GM19035 (cell line): ENCODE measurements around the gene TAF11L14.

Experiments
- ATAC-seq: cut with Tn5 transposase; IDR thresholded peaks from one replicate; pipeline ENCODE4 v1.9.1; 2021; ENCODE audit not compliant: unreplicated experiment

TAF11L14 gene

DNA sequence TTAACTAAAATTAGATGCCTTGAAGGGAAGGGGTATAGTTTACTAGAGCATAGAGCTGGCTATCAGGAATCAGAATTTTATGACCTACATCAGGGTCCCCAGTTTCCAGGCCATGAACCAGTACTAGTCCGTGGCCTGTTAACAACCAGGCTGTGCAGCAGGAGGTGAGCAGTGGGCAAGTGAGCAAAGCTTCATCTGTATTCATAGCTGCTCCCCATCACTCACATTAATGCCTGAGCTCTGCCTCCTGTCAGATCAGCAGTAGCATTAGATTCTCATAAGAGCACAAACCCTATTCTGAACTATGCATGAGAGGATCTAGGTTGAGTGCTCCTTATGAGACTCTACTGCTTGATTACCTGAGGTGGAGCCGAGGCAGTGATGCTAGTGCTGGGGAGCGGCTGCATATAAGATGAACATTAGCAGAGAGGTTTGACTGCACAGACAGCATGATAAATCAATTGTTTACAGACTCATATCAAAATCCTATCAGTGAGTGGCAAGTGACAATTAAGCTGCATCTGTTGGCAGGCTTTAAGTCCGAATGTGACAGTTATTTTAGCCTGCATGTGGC lies 44.6 kb downstream of the TAF11L14 start:
- no peak for ATAC-seq

DNA sequence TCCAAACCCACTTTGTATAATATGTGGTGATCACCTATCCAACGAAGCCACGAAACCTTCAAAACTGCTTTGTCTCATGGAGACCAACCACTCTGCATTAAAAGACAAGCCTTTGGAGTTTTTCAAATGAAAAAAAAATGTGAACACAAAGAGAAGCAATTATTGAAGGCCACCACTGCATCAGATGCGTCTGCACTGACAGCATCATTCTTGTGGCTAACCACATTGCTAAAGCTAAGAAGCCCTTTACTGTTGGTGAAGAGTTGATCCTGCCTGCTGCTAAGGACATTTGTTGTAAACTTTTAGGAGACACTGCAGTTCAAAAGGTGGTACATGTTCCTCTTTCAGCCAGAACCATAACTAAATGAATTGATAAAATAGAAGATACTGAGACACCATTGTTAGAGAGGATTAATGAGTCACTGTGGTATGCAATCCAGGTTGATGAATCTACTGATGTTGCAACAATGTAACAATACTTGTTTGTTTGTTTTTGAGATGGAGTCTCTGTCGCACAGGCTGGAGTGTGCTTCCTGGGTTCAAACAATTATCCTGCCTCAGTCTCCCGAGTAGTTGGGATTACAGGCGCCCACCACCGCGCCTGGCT lies 45.4 kb downstream of the TAF11L14 start:
- no peak for ATAC-seq

DNA sequence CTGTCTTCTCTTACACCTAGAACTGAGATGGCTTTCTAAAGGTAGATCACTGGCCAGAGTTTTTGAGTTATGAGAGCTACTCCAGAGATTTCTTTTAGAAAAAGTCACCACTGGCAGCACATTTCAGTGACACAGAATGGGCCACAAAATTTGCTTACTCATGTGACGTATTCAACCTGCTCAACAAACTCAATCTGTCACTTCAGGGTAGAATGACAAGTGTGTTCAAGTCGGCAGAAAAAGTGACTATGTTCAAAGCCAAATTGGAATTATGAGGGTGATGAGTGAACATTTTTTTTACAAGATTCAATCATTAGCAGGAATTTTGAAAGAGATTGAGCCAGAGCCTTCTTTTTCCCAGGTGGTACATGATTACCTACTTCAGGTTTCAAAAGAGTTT lies 46.5 kb downstream of the TAF11L14 start:
- ATAC-seq: no peak
